ENCODE data around the gene TRAF1.

DNA sequence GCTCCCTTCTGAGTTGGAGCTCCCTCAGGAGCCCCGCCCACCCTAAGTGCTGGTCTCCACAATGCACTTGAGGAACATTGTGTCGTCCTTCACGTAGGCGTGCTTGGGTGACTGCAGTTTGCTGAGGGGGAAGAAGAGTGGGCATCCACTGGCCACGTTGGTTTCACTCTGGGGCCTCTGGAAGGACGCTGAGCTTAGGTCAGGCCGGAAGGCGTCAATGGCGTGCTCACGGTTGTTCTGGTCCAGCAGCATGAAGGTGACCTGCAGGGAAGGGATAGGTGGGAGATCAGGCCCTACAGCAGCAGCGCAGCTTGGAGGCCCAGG, 21.7 kb downstream of the TRAF1 start:
- TF ChIP-seq, protein P1, sequence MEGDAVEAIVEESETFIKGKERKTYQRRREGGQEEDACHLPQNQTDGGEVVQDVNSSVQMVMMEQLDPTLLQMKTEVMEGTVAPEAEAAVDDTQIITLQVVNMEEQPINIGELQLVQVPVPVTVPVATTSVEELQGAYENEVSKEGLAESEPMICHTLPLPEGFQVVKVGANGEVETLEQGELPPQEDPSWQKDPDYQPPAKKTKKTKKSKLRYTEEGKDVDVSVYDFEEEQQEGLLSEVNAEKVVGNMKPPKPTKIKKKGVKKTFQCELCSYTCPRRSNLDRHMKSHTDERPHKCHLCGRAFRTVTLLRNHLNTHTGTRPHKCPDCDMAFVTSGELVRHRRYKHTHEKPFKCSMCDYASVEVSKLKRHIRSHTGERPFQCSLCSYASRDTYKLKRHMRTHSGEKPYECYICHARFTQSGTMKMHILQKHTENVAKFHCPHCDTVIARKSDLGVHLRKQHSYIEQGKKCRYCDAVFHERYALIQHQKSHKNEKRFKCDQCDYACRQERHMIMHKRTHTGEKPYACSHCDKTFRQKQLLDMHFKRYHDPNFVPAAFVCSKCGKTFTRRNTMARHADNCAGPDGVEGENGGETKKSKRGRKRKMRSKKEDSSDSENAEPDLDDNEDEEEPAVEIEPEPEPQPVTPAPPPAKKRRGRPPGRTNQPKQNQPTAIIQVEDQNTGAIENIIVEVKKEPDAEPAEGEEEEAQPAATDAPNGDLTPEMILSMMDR (IDR thresholded peaks at IDR 0.05) = no peak
- TF ChIP-seq POLR2AphosphoS5 (IDR thresholded peaks at IDR 0.05) (no peak), POLR2A (IDR thresholded peaks at IDR 0.05) (no peak)

All from breast epithelium (tissue), 3 donors.